SU-DHL-6 (cell line): ENCODE results near the gene CACNB2.

ENCODE experiments used
- H2AFZ ChIP-seq: fragments of 200-600 bp; sonication (generic); 2 replicates; pipeline ENCODE4 v1.6.1; 2014; ENCODE audit warnings: low read depth, mild to moderate bottlenecking, moderate library complexity, mixed read lengths, antibody characterized with exemption, low read length; ENCODE audit not compliant: severe bottlenecking
- H3F3A ChIP-seq: fragments of 200-600 bp; shearing (Covaris generic); 2 replicates; pipeline ENCODE4 v1.6.0; 2016; ENCODE audit warnings: antibody characterized with exemption, mild to moderate bottlenecking; ENCODE audit not compliant: insufficient read depth
- H3K27ac ChIP-seq: fragments of 200-600 bp; sonication (generic); 2 replicates; pipeline ENCODE4 v1.5.1; 2016; ENCODE audit warnings: low read depth, mild to moderate bottlenecking, low read length, moderate library complexity, mixed read lengths
- H3K27me3 ChIP-seq: fragments of 200-600 bp; sonication (generic), shearing (Covaris generic); 2 replicates; pipeline ENCODE4 v1.6.0; 2014; ENCODE audit warnings: mild to moderate bottlenecking, low read length
- H3K36me3 ChIP-seq: fragments of 200-600 bp; sonication (generic); 2 replicates; pipeline ENCODE4 v1.6.1; 2014; ENCODE audit warnings: mild to moderate bottlenecking, low read length, mixed read lengths
- H3K4me2 ChIP-seq: fragments of 300-600, 200-600 bp; shearing (Covaris generic), sonication (generic); 2 replicates; pipeline ENCODE4 v1.6.0; 2014; ENCODE audit warnings: low read length, low read depth, mild to moderate bottlenecking; ENCODE audit not compliant: poor library complexity, severe bottlenecking
- H3K4me3 ChIP-seq: fragments of 200-600 bp; sonication (generic); 2 replicates; pipeline ENCODE4 v1.5.1; 2014; ENCODE audit warnings: antibody characterized with exemption, low read length, mild to moderate bottlenecking, mixed read lengths; ENCODE audit not compliant: insufficient read depth, poor library complexity, severe bottlenecking
- H3K79me2 ChIP-seq: fragments of 200-600 bp; sonication (generic); 2 replicates; pipeline ENCODE4 v1.6.1; 2014; ENCODE audit warnings: mild to moderate bottlenecking, low read length, moderate library complexity; ENCODE audit not compliant: insufficient read depth
- H3K9ac ChIP-seq: fragments of 200-600 bp; sonication (generic); 2 replicates; pipeline ENCODE4 v1.7.0; 2014; ENCODE audit warnings: mild to moderate bottlenecking, low read length
- H3K9me2 ChIP-seq: fragments of 200-600 bp; sonication (generic); replicated peaks from 2 replicates; pipeline ENCODE4 v1.6.1; 2014; ENCODE audit warnings: low read length; ENCODE audit not compliant: insufficient read depth
- H3K9me3 ChIP-seq: fragments of 200-600 bp; sonication (generic); 2 replicates; pipeline ENCODE4 v1.6.1; 2014; ENCODE audit warnings: low read length, mixed read lengths; ENCODE audit not compliant: insufficient read depth
- H4K20me1 ChIP-seq: fragments of 200-600 bp; sonication (generic); 2 replicates; pipeline ENCODE4 v1.6.1; 2014; ENCODE audit warnings: low read depth, mild to moderate bottlenecking, antibody characterized with exemption, low read length, moderate library complexity, mixed read lengths
- EZH2phosphoT487 ChIP-seq: fragments of 200-600 bp; sonication (generic), shearing (Covaris generic); conservative IDR thresholded peaks from 2 replicates; pipeline ENCODE4 v1.6.1; 2018; ENCODE audit warnings: mild to moderate bottlenecking, antibody characterized with exemption, low read length, moderate library complexity, mixed read lengths
- TF ChIP-seq, protein P1 (sequence below): fragments of 200-600 bp; sonication (generic); IDR thresholded peaks from one replicate; pipeline ENCODE4 v1.5.1; 2017; ENCODE audit warnings: antibody characterized with exemption, mild to moderate bottlenecking, low read length, moderate library complexity; ENCODE audit not compliant: insufficient read depth, poor library complexity, severe bottlenecking

CACNB2 gene

DNA sequence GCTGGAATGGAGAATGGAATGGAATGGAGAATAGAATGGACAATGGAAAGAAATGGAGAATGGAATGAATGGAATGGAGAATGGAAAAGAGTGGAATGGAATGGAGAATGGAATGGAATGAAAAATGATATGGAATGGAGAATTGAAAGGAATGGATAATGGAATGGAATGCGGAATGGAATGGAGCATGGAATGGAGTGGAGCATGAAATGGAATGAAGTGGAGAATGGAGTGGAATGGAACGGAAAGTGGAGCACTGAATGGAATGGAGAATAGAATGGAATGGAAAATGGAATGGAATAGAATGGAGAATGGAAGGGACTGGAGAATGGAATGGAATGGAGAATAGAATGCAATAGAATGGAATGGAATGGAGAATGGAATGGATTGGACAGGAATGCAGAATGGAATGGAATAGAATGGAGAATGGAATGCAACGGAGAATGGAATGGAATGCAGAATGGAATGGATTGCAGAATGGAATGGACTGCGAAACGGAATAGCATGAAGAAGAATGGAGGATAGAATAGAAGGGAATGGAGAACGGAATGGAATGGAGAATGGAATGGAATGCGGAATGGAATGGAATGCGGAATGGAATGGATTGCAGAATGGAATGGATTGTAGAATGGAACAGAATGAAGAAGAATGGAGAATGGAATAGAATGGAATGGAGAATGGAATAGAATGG, 421.8 kb downstream of the CACNB2 start:
- Histone ChIP-seq H3K4me2 (no peak overlapping the region), H3K9me2 (no peaks in the 10 kb centered on the region), H3K9me3 (peaks cover 56% of the 10 kb centered on the region; the same call in 1 of the 2 replicates), H3K27me3 (no peaks in the 10 kb centered on the region), H4K20me1 (no peaks in the 10 kb centered on the region), H3K4me3 (no peak overlapping the region), H3K9ac (no peak overlapping the region), H2AFZ (no peak overlapping the region), H3K27ac (no peak overlapping the region), H3K79me2 (no peaks in the 10 kb centered on the region), H3K36me3 (peaks cover 30% of the 10 kb centered on the region), H3F3A (no peaks in the 10 kb centered on the region)
- TF ChIP-seq, protein P1, sequence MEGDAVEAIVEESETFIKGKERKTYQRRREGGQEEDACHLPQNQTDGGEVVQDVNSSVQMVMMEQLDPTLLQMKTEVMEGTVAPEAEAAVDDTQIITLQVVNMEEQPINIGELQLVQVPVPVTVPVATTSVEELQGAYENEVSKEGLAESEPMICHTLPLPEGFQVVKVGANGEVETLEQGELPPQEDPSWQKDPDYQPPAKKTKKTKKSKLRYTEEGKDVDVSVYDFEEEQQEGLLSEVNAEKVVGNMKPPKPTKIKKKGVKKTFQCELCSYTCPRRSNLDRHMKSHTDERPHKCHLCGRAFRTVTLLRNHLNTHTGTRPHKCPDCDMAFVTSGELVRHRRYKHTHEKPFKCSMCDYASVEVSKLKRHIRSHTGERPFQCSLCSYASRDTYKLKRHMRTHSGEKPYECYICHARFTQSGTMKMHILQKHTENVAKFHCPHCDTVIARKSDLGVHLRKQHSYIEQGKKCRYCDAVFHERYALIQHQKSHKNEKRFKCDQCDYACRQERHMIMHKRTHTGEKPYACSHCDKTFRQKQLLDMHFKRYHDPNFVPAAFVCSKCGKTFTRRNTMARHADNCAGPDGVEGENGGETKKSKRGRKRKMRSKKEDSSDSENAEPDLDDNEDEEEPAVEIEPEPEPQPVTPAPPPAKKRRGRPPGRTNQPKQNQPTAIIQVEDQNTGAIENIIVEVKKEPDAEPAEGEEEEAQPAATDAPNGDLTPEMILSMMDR: no peak
- TF ChIP-seq EZH2phosphoT487: no peak

DNA sequence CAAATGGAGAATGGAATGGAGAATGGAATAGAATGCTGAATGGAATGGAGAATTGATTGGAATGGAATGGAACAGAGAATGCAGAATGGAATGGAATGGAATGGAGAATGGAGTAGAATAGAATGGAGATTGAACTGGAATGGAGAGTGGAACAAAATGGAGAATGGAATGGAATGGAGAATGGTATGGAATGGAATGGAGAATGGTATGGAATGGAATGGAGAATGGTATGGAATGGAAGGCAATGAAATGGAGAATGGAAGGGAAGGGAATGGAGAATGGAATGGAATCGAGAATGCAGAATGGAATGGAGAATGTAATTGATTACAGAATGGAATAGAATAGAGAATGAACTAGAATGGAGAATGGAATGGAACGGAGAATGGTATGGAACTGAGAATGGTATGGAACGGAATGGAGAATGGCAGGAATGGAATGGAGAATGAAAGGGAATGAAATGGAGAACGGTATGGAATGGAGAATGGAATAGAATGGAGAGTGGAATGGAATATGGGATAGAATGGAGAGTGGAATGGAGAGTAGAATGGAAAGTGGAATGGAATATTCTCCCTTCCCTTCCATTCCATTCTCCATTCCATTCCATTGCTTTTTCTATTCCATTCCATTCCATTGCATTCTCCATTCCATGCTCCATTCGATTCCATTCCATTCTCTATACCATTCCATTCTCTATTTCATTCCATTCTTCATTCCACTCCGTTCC, 422.9 kb downstream of the CACNB2 start:
- Histone ChIP-seq H4K20me1 (no peaks in the 10 kb centered on the region), H3K9me3 (peaks cover 50% of the 10 kb centered on the region; the same call in 1 of the 2 replicates), H2AFZ (no peak overlapping the region), H3K9ac (no peak overlapping the region), H3F3A (no peaks in the 10 kb centered on the region), H3K9me2 (no peaks in the 10 kb centered on the region), H3K27ac (no peak overlapping the region), H3K36me3 (peaks cover 20% of the 10 kb centered on the region), H3K27me3 (no peaks in the 10 kb centered on the region), H3K4me2 (no peak overlapping the region), H3K79me2 (no peaks in the 10 kb centered on the region), H3K4me3 (no peak overlapping the region)
- no peak for TF ChIP-seq EZH2phosphoT487
- TF ChIP-seq, protein P1: no peak

DNA sequence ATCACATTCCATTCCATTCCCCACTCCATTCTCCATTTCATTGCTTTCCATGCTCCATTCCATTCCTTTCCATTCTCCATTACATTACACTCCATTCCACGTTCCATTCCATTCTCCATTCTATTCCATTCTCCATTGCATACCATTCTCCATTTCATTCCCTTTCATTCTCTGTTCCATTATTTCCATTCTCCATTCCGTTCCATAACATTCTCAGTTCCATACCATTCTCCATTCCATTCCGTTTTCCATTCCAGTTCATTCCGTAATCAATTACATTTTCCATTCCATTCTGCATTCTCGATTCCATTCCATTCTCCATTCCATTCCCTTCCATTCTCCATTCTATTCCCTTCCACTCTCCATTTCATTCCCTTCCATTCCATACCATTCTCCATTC, 424.8 kb downstream of the CACNB2 start:
- no peaks in the 10 kb centered on the region for H3K9me2 ChIP-seq
- H2AFZ ChIP-seq: no peak overlapping the region
- no peak overlapping the region for H3K4me3 ChIP-seq
- H3K27me3 ChIP-seq: no peaks in the 10 kb centered on the region
- TF ChIP-seq EZH2phosphoT487: no peak
- TF ChIP-seq, protein P1: no peak
- H3K9me3 ChIP-seq: peaks cover 41% of the 10 kb centered on the region; the same call in 1 of the 2 replicates
- peaks cover 7% of the 10 kb centered on the region; the same call in 1 of the 2 replicates for H3K36me3 ChIP-seq
- no peak overlapping the region for H3K27ac ChIP-seq
- no peak overlapping the region for H3K4me2 ChIP-seq
- no peaks in the 10 kb centered on the region for H4K20me1 ChIP-seq
- no peak overlapping the region for H3K9ac ChIP-seq
- no peaks in the 10 kb centered on the region for H3K79me2 ChIP-seq
- H3F3A ChIP-seq: no peaks in the 10 kb centered on the region
